Measurements from ENCODE around the gene PPA1. TPM values are rescaled to one million over a fixed set of nuclear protein-coding genes. Genes with fewer than 3 reads are reported as not detected.

Gene PPA1
- total RNA-seq, 1 donor from 2014 or later = 82.4 TPM

DNA sequence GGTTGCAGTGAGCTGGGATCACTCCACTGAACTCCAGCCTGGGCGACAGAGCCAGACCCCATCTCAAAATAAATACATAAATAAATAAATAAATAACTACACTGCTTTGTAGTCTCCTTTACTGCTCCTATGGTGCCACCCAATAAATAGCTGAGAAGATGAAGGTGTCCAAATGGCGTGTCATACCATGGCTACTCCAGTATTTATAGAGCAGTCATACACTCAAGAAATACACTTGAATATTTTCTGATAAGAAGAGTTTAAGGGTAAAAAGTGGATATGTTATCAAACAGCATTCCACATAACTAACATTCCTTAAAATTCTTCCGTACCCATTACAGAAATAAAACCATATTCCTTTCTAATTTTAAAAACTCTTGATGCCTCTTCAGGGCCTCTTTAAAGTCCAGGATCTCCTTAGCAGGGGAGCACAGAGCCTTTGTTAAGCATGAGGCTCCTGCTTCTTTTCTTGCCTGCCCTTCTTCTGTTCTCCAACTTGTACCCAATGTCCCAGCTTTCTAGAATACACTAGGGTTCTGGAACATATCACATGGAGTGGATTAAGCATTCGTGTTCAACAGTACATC is 55.0 kb downstream of the PPA1 start:
- Mint-ChIP-seq H3K4me3 (ENCODE audit: unreplicated experiment) (no peak overlapping the region), H3K9me3 (ENCODE audit: unreplicated experiment) (no peaks in the 10 kb centered on the region), H3K27ac (ENCODE audit: unreplicated experiment) (no peak overlapping the region), H3K27me3 (ENCODE audit: unreplicated experiment) (peaks cover 2% of the 10 kb centered on the region), H3K4me1 (ENCODE audit: low read depth, unreplicated experiment) (no peaks in the 10 kb centered on the region), H3K36me3 (ENCODE audit: unreplicated experiment) (peaks cover 5% of the 10 kb centered on the region)
- TF ChIP-seq, protein P1, sequence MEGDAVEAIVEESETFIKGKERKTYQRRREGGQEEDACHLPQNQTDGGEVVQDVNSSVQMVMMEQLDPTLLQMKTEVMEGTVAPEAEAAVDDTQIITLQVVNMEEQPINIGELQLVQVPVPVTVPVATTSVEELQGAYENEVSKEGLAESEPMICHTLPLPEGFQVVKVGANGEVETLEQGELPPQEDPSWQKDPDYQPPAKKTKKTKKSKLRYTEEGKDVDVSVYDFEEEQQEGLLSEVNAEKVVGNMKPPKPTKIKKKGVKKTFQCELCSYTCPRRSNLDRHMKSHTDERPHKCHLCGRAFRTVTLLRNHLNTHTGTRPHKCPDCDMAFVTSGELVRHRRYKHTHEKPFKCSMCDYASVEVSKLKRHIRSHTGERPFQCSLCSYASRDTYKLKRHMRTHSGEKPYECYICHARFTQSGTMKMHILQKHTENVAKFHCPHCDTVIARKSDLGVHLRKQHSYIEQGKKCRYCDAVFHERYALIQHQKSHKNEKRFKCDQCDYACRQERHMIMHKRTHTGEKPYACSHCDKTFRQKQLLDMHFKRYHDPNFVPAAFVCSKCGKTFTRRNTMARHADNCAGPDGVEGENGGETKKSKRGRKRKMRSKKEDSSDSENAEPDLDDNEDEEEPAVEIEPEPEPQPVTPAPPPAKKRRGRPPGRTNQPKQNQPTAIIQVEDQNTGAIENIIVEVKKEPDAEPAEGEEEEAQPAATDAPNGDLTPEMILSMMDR (IDR thresholded peaks at IDR 0.05; ENCODE audit: partially characterized antibody, unreplicated experiment) = no peak
- no peak for DNase-seq

DNA sequence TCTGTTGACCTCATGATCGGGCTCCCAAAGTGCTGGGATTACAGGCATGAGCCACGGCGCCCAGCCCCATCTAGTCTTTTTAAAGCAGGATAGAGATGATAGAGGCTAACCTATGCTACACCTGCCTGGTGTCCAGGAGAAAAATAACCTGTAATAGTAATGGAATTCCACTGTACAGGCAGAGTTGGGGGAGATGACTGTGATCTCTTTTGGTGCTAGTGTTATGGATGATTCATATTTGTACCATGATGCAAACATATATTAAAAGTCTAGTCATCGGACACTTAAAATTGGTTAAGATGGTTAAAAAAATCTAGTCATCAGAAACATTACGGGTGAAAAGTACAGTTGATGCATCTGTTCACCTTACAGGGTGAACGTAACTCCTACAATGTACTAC is 56.8 kb downstream of the PPA1 start:
- no peak for DNase-seq
- H3K27me3 Mint-ChIP-seq (ENCODE audit: unreplicated experiment) = peaks cover 2% of the 10 kb centered on the region
- H3K36me3 Mint-ChIP-seq (ENCODE audit: unreplicated experiment) = peaks cover 5% of the 10 kb centered on the region
- no peaks in the 10 kb centered on the region for H3K9me3 Mint-ChIP-seq (ENCODE audit: unreplicated experiment)
- H3K27ac Mint-ChIP-seq (ENCODE audit: unreplicated experiment) = no peak overlapping the region
- no peak overlapping the region for H3K4me3 Mint-ChIP-seq (ENCODE audit: unreplicated experiment)
- H3K4me1 Mint-ChIP-seq (ENCODE audit: low read depth, unreplicated experiment) = no peaks in the 10 kb centered on the region
- TF ChIP-seq, protein P1 (IDR thresholded peaks at IDR 0.05; ENCODE audit: partially characterized antibody, unreplicated experiment) = no peak

DNA sequence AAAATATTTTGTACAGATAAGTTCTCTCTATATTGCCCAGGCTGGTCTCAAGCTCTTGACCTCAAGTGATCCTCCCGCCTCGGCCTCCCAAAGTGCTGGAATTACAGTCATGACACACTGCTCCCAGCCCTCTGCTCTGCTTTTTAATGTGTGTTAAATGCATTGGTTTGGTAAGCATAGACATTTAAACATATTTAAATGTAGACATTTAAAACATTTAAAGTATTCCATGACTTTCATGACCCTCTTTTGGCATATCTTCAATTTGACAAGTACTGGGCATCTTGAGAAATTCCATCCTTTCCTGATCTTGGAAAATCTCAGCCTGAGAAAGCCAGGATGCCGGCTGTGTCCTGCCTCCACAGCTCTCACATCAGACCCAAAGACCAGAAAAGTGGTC is 57.7 kb downstream of the PPA1 start:
- Mint-ChIP-seq H3K9me3 (ENCODE audit: unreplicated experiment) (peaks cover 2% of the 10 kb centered on the region), H3K27ac (ENCODE audit: unreplicated experiment) (no peak overlapping the region), H3K4me3 (ENCODE audit: unreplicated experiment) (no peak overlapping the region), H3K4me1 (ENCODE audit: low read depth, unreplicated experiment) (no peaks in the 10 kb centered on the region), H3K27me3 (ENCODE audit: unreplicated experiment) (peaks cover 2% of the 10 kb centered on the region), H3K36me3 (ENCODE audit: unreplicated experiment) (peaks cover 5% of the 10 kb centered on the region)
- DNase-seq = no peak
- TF ChIP-seq, protein P1 (IDR thresholded peaks at IDR 0.05; ENCODE audit: partially characterized antibody, unreplicated experiment) = no peak

DNA sequence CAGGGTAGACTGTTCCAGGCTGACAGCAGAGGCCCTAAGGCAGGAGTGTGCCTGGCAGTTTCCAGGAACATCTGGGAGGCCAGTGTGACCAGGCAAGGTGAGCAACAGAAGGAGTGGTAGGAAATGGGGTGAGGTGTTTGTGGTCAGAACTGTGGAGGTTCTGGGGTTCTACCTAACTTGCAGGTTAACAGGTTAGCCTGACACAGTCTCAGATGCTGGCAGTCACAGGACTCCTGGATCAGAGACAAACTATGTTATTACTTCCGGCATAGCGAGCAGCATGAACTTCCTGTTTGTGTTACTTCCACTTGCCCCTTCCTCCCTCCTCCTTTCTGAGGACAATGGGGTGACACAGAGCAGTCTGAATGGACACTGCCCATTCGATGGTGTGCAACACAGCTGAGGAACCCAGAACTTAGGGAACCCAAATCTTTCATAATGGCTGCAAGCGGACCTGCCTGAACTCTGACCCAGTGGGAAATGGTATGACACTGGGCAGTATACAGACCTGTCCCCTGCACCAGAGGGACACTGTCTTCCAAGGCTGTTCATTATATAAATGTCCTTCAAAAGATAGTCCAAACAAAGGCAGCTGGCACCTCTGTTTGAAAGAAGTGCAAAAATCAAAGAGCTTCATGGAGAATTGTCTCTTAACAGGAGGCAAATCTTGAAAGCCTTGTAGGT is 59.0 kb downstream of the PPA1 start:
- Mint-ChIP-seq H3K36me3 (ENCODE audit: unreplicated experiment) (no peaks in the 10 kb centered on the region), H3K27me3 (ENCODE audit: unreplicated experiment) (peaks cover 2% of the 10 kb centered on the region), H3K27ac (ENCODE audit: unreplicated experiment) (no peak overlapping the region), H3K4me3 (ENCODE audit: unreplicated experiment) (no peak overlapping the region), H3K4me1 (ENCODE audit: low read depth, unreplicated experiment) (peaks cover 1% of the 10 kb centered on the region), H3K9me3 (ENCODE audit: unreplicated experiment) (peaks cover 2% of the 10 kb centered on the region)
- TF ChIP-seq, protein P1 (IDR thresholded peaks at IDR 0.05; ENCODE audit: partially characterized antibody, unreplicated experiment) = no peak
- DNase-seq = no peak

DNA sequence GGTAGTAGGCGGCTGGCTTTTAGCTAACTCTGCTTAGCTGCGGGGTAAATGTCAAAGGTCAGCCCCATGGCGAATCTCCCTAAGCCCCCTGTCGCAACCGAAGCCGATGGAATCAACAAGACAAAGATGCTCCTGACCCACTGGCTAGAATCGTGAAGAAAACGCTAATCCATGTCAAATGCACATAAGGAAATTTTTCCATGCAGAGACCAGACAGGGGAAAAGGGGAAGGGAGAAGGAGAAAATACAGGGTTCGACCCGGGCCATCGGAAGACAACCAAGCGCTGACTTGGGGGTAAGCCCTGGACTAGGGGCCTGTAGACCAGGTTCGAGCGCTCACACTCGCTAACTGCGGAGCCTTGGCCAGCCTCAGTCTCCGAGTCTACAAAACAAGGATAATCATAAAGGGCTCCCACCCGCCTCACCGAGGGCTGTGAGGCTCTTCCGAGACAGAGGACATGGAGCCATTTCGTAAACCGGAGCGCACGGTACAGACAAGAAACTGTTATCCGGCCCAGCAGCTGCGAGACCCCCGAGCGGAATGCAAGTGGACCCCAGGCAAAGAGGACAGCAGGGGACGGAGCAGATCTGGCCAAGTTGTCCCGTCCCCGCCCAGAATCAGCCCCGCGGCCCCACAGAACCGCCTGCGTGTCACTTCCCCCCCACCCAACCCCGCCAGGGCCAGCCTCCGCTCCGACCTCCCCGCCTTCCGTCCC is 63.4 kb downstream of the PPA1 start:
- Mint-ChIP-seq H3K27ac (ENCODE audit: unreplicated experiment) (peak overlapping the region; percentile 96), H3K36me3 (ENCODE audit: unreplicated experiment) (no peaks in the 10 kb centered on the region), H3K4me1 (ENCODE audit: low read depth, unreplicated experiment) (peaks cover 11% of the 10 kb centered on the region), H3K27me3 (ENCODE audit: unreplicated experiment) (peaks cover 2% of the 10 kb centered on the region), H3K4me3 (ENCODE audit: unreplicated experiment) (peak overlapping the region; percentile 98), H3K9me3 (ENCODE audit: unreplicated experiment) (peaks cover 2% of the 10 kb centered on the region)
- TF ChIP-seq, protein P1 (IDR thresholded peaks at IDR 0.05; ENCODE audit: partially characterized antibody, unreplicated experiment) = no peak
- no peak for DNase-seq

Data from glutamatergic neuron (in vitro differentiated cells).